IMR-90 (cell line): Measurements from ENCODE around the gene OBI1. TPM values are rescaled to one million over a fixed set of nuclear protein-coding genes. Genes with fewer than 3 reads are reported as not detected.

ENCODE experiments used
- ATAC-seq: fragments of 200-7000 bp; cut with Tn5 transposase; 2 replicates; pipeline ENCODE4 v1.9.1; 2020; ENCODE audit warnings: low read depth, mild to moderate bottlenecking, moderate library complexity
- BruUV-seq: library from RNA; stranded (reverse); fragments of 400-500 nt; replicated peaks from 2 replicates; lab custom pipeline; 2021; lab: Mats Ljungman, UMichigan
- CTCF ChIA-PET: fragments of 300-600 bp; formaldehyde crosslinking; extraction: SDS; loops from one replicate; lab custom pipeline; 2021; ENCODE audit warnings: antibody characterized with exemption; lab: Yijun Ruan, JAX
- POLR2A ChIA-PET: fragments of 300-600 bp; sonication (Branson Sonifier 250); formaldehyde crosslinking; loops from one replicate; lab custom pipeline; 2022; ENCODE audit warnings: antibody characterized with exemption; ENCODE audit not compliant: unreplicated experiment; lab: Charles Lee
- DNase-seq: peaks from one replicate; pipeline ENCODE4 v3.0.0; 2013
- H2AFZ ChIP-seq: replicated peaks from 2 replicates; pipeline ENCODE3; 2013; ENCODE audit warnings: low read length, mild to moderate bottlenecking; ENCODE audit not compliant: poor library complexity
- H2AK5ac ChIP-seq: 2 replicates; pipeline ENCODE4 v1.6.1; 2013; ENCODE audit warnings: low read depth, low read length, inconsistent platforms
- H2AK9ac ChIP-seq: replicated peaks from 2 replicates; pipeline ENCODE3; 2013; ENCODE audit warnings: mild to moderate bottlenecking, low read depth, low read length, moderate library complexity; ENCODE audit not compliant: poor library complexity
- H2BK120ac ChIP-seq: 2 replicates; pipeline ENCODE4 v1.6.1; 2013; ENCODE audit warnings: low read depth, low read length, inconsistent platforms
- H2BK15ac ChIP-seq: 3 replicates; pipeline ENCODE4 v1.6.1; 2013; ENCODE audit warnings: low read depth, low read length, inconsistent platforms
- H2BK20ac ChIP-seq: 2 replicates; pipeline ENCODE4 v1.6.1; 2013; ENCODE audit warnings: low read depth, mild to moderate bottlenecking, inconsistent platforms, low read length, moderate library complexity
- H2BK5ac ChIP-seq: 2 replicates; pipeline ENCODE4 v1.6.1; 2013; ENCODE audit warnings: mild to moderate bottlenecking, low read depth, low read length, inconsistent platforms; ENCODE audit not compliant: poor library complexity, severe bottlenecking
- H3K14ac ChIP-seq: replicated peaks from 2 replicates; pipeline ENCODE4 v1.6.1; 2013; ENCODE audit warnings: low read depth, low read length, inconsistent platforms
- H3K18ac ChIP-seq: 2 replicates; pipeline ENCODE4 v1.6.1; 2013; ENCODE audit warnings: low read depth, low read length, control low read depth
- H3K23ac ChIP-seq: 2 replicates; pipeline ENCODE4 v1.6.1; 2013; ENCODE audit warnings: low read depth, low read length, inconsistent platforms
- H3K27ac ChIP-seq: 2 replicates; pipeline ENCODE4 v1.5.1; 2013; ENCODE audit warnings: mild to moderate bottlenecking, control low read depth, low read length; ENCODE audit not compliant: insufficient read depth
- H3K27me3 ChIP-seq: 2 replicates; pipeline ENCODE4 v1.6.1; 2013; ENCODE audit warnings: low read length; ENCODE audit not compliant: control insufficient read depth, insufficient read depth
- H3K36me3 ChIP-seq: 2 replicates; pipeline ENCODE4 v1.6.1; 2013; ENCODE audit warnings: low read length, mixed read lengths; ENCODE audit not compliant: control insufficient read depth, insufficient read depth
- H3K4ac ChIP-seq: 2 replicates; pipeline ENCODE4 v1.6.1; 2013; ENCODE audit warnings: low read depth, low read length, inconsistent platforms
- H3K4me1 ChIP-seq: 2 replicates; pipeline ENCODE4 v1.6.1; 2013; ENCODE audit warnings: low read length, mixed read lengths; ENCODE audit not compliant: control insufficient read depth, insufficient read depth
- H3K4me2 ChIP-seq: 2 replicates; pipeline ENCODE4 v1.6.1; 2013; ENCODE audit warnings: low read depth, mild to moderate bottlenecking, control low read depth, low read length, moderate library complexity
- H3K4me3 ChIP-seq: 2 replicates; pipeline ENCODE4 v1.5.1; 2013; ENCODE audit warnings: low read depth, mild to moderate bottlenecking, control low read depth, low read length, moderate library complexity; ENCODE audit not compliant: insufficient read depth
- H3K56ac ChIP-seq: 2 replicates; pipeline ENCODE4 v1.6.1; 2013; ENCODE audit warnings: low read length, inconsistent platforms; ENCODE audit not compliant: insufficient read depth; ENCODE audit errors: extremely low read depth
- H3K79me1 ChIP-seq, 2 experiments: 2 replicates each; pipeline ENCODE4 v1.6.1; 2013; ENCODE audit warnings: low read length in 2 of 2, inconsistent platforms in 1 of 2, low read depth in 1 of 2
- H3K9ac ChIP-seq: 2 replicates; pipeline ENCODE4 v1.6.1; 2013; ENCODE audit warnings: low read depth, low read length, control low read depth
- H3K9me1 ChIP-seq: 2 replicates; pipeline ENCODE4 v1.6.1; 2013; ENCODE audit warnings: low read length, inconsistent platforms; ENCODE audit not compliant: insufficient read depth
- H3K9me3 ChIP-seq: 2 replicates; pipeline ENCODE4 v1.6.1; 2013; ENCODE audit warnings: low read length; ENCODE audit not compliant: control insufficient read depth, insufficient read depth
- H4K20me1 ChIP-seq: 2 replicates; pipeline ENCODE4 v1.6.1; 2013; ENCODE audit warnings: low read length, inconsistent platforms; ENCODE audit not compliant: insufficient read depth
- H4K5ac ChIP-seq: 2 replicates; pipeline ENCODE4 v1.6.1; 2013; ENCODE audit warnings: mild to moderate bottlenecking, low read depth, low read length, control low read depth
- H4K8ac ChIP-seq, 2 experiments: 2 replicates each; pipeline ENCODE4 v1.6.1; 2013; ENCODE audit warnings: low read depth in 2 of 2, low read length in 2 of 2, control low read depth in 1 of 2, inconsistent platforms in 1 of 2
- H4K91ac ChIP-seq: 2 replicates; pipeline ENCODE4 v1.6.1; 2013; ENCODE audit warnings: low read depth, low read length, inconsistent platforms; ENCODE audit not compliant: insufficient read depth
- BHLHE40 ChIP-seq: fragments of 150-350 bp; IDR thresholded peaks from 2 replicates; pipeline ENCODE4 v1.6.1; 2016; ENCODE audit warnings: mild to moderate bottlenecking, low read depth, low read length
- CEBPB ChIP-seq: IDR thresholded peaks from 2 replicates; pipeline ENCODE4 v1.6.1; 2012; ENCODE audit warnings: low read depth, low read length, improper control_type of control experiment
- CHD1 ChIP-seq: IDR thresholded peaks from 2 replicates; pipeline ENCODE4 v1.6.1; 2012; ENCODE audit warnings: low read depth, low read length, improper control_type of control experiment
- CTCF ChIP-seq: conservative IDR thresholded peaks from 2 replicates; pipeline ENCODE4 v1.5.1; 2012; ENCODE audit warnings: mild to moderate bottlenecking, low read depth, low read length, improper control_type of control experiment
- ELK1 ChIP-seq: fragments of 150-350 bp; IDR thresholded peaks from 2 replicates; pipeline ENCODE4 v1.6.1; 2016; ENCODE audit warnings: low read depth, mild to moderate bottlenecking, low read length, moderate library complexity, borderline replicate concordance
- FOS ChIP-seq: fragments of 150-350 bp; IDR thresholded peaks from 2 replicates; pipeline ENCODE4 v1.6.1; 2016; ENCODE audit warnings: low read depth, low read length
- MAFK ChIP-seq: IDR thresholded peaks from 2 replicates; pipeline ENCODE4 v1.6.1; 2012; ENCODE audit warnings: low read depth, low read length, improper control_type of control experiment
- MAZ ChIP-seq: IDR thresholded peaks from 2 replicates; pipeline ENCODE4 v1.6.1; 2012; ENCODE audit warnings: low read depth, mild to moderate bottlenecking, low read length, improper control_type of control experiment, moderate library complexity, borderline replicate concordance
- MXI1 ChIP-seq: IDR thresholded peaks from 2 replicates; pipeline ENCODE4 v1.6.1; 2012; ENCODE audit warnings: low read depth, mild to moderate bottlenecking, low read length, moderate library complexity, borderline replicate concordance
- NFE2L2 ChIP-seq: fragments of 150-350 bp; IDR thresholded peaks from 2 replicates; pipeline ENCODE4 v1.6.1; 2016; ENCODE audit warnings: low read depth, mild to moderate bottlenecking, low read length
- POLR2A ChIP-seq: IDR thresholded peaks from 2 replicates; pipeline ENCODE4 v1.6.1; 2012; ENCODE audit warnings: mild to moderate bottlenecking, low read depth, low read length
- RAD21 ChIP-seq: IDR thresholded peaks from 2 replicates; pipeline ENCODE4 v1.6.1; 2012; ENCODE audit warnings: low read length, improper control_type of control experiment
- RCOR1 ChIP-seq: IDR thresholded peaks from 2 replicates; pipeline ENCODE4 v1.6.1; 2012; ENCODE audit warnings: mild to moderate bottlenecking, low read length, improper control_type of control experiment; ENCODE audit not compliant: insufficient replicate concordance
- RFX5 ChIP-seq: IDR thresholded peaks from 2 replicates; pipeline ENCODE4 v1.8.0; 2012; ENCODE audit warnings: low read depth, mild to moderate bottlenecking, low read length, moderate library complexity
- SMC3 ChIP-seq: fragments of 150-350 bp; IDR thresholded peaks from 2 replicates; pipeline ENCODE4 v1.6.1; 2016; ENCODE audit warnings: low read depth, mild to moderate bottlenecking, antibody characterized with exemption, low read length, moderate library complexity
- USF2 ChIP-seq: fragments of 150-350 bp; IDR thresholded peaks from 2 replicates; pipeline ENCODE4 v1.6.1; 2017; ENCODE audit warnings: mild to moderate bottlenecking, antibody characterized with exemption, low read length, low read depth
- WGBS, 2 experiments: methylation state at CpG; one replicate each; pipeline versions ENCODE4 v1.1.5 to v1.1.7; 2013; ENCODE audit warnings: missing lambda C conversion rate in 2 of 2; ENCODE audit not compliant: insufficient read length in 1 of 2; ENCODE audit errors: extremely low coverage in 2 of 2; 5-methylcytosine and 5-hydroxymethylcytosine counted together
- dilution Hi-C: fragments of 300-500 bp; cut with HindIII; formaldehyde crosslinking; loops from one replicate; pipeline ENCODE4 v1.14.3; 2018; ENCODE audit warnings: low sequenced_read_pairs; ENCODE audit not compliant: unreplicated experiment
- in situ Hi-C: fragments of 300-500 bp; cut with MboI; formaldehyde crosslinking; loops from 3 replicates; pipeline ENCODE4 v1.14.3; 2019; ENCODE audit warnings: low sequenced_read_pairs, inconsistent platforms, mixed read lengths
- intact Hi-C: fragments of 100-400 bp; cut with micrococcal nuclease; formaldehyde crosslinking; loops from 2 replicates; pipeline ENCODE4 v1.10.0; 2022
- polyA plus RNA-seq, 3 experiments: library from polyadenylated mRNA; depleted of rRNA; stranded (reverse); fragments of >200 nt; gene quantifications; 2 replicates each; pipeline ENCODE4 v1.2.3, GENCODE V29; 2012; ENCODE audit warnings: low replicate concordance in 1 of 3
- total RNA-seq: library from RNA; depleted of rRNA; stranded (reverse); fragments of >200 nt; gene quantifications from 2 replicates; pipeline ENCODE4 v1.2.3, GENCODE V29; 2012

OBI1 gene
- total and polyA plus RNA-seq, 2 of the 4 experiments (the other 2 are of a cell fraction) = 4.4 to 11.8 TPM

GRCh38 chr13:78598116-78598781 is 60.7 kb downstream of the OBI1 start:
- no peak for ATAC-seq
- Histone ChIP-seq H2AFZ (no peak overlapping the region), H4K8ac (no peak overlapping the region), H3K36me3 (no peaks in the 10 kb centered on the region), H2BK120ac (no peak overlapping the region), H2BK20ac (no peak overlapping the region), H2AK5ac (no peak overlapping the region), H3K9ac (no peak overlapping the region), H2BK15ac (no peak overlapping the region), H3K18ac (no peak overlapping the region), H3K79me1 (no peaks in the 10 kb centered on the region), H3K9me3 (peaks cover 9% of the 10 kb centered on the region; the same call in 1 of the 2 replicates), H3K4me3 (no peak overlapping the region), H3K27me3 (peaks cover 88% of the 10 kb centered on the region), H3K4ac (no peak overlapping the region), H3K23ac (no peak overlapping the region), H3K56ac (no peak overlapping the region), H4K91ac (no peak overlapping the region), H3K27ac (no peak overlapping the region), H3K14ac (no peak overlapping the region), H4K20me1 (peaks cover 3% of the 10 kb centered on the region; the same call in 1 of the 2 replicates), H2AK9ac (no peak overlapping the region), H3K4me1 (no peaks in the 10 kb centered on the region; the same call in 1 of the 2 replicates), H3K4me2 (no peak overlapping the region), H4K5ac (no peak overlapping the region), H3K9me1 (no peaks in the 10 kb centered on the region), H2BK5ac (no peak overlapping the region)
- BruUV-seq = no TSS peak
- ChIA-PET POLR2A (no interaction called here), CTCF (no interaction called here)
- intact Hi-C loops = no loop called here
- dilution Hi-C loops = no loop called here
- TF ChIP-seq USF2 (no peak), BHLHE40 (no peak), MAFK (no peak), CHD1 (no peak), NFE2L2 (no peak), FOS (no peak), RCOR1 (no peak), SMC3 (no peak), MXI1 (no peak), RAD21 (no peak), ELK1 (no peak), POLR2A (no peak), CEBPB (no peak), RFX5 (no peak), MAZ (no peak), CTCF (no peak)
- DNase-seq = no peak
- WGBS, 2 experiments = no CpG with 5 or more reads among the region's 3 CpGs
- in situ Hi-C loops = loop anchor here (25.0 kb wide), 1 partner anchor 461 kb away; no protein-coding TSS in a partner anchor
